Measurements from ENCODE around the gene HSPG2. TPM values are rescaled to one million over a fixed set of nuclear protein-coding genes. Genes with fewer than 3 reads are reported as not detected.

HSPG2 gene
- total and polyA plus RNA-seq, 8 donors: 150 to 434 (median 196) TPM

DNA sequence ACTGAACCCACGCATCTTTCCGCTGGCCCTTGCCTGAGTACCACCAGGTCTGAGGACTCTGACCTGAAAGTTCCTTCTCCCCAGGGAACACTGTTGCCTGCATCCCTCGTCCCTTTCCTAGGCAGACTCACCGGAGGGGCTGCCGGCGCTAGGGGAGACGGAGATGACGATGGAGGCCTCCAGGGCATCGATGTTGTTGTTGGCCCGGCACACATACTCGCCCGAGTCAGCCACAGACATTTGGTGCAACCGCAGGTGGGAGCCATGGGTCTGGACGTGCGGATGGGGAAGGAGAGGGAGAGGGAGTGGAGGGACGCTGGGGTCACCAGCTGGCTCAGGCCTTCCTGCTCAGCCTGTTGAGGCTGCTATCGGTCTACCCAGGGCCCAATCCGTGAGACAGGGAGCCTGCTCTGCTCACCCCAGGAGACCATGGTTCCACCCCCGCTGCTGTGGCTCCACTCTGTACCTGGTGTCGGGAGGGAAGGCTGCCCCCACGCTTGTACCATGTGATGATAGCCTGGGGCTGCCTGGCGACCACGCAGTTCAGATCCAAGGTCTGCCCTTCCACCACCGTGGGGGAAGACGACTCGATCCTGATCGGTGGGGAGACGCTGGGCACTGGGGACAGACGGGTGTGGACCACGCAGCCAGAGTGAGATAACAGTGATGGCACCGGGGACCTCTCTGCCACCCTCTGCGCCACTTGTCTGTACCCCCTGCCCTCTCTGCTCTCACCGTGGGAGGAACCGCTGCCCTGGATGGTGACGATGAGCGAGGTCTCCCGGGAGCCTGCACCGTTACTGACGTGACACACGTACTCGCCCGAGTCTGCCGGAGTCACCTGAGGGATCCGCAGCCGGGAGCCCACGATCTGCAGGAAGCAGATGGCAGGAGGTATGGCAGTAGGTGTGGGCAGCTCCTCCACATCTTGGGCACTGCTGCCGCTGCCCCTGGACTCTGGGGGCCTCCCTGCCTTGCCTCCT is 89.6 kb downstream of the HSPG2 start:
- intact Hi-C loops (cut with DNase I): no loop called here
- Histone ChIP-seq H3K27me3 (no peaks in the 10 kb centered on the region), H3K27ac (no peak overlapping the region), H3K4me3 (no peak overlapping the region), H3K36me3 (peaks cover 0 to 99% of the 10 kb centered on the region in 2 donors), H3K9me3 (no peaks in the 10 kb centered on the region), H3K4me1 (no peaks in the 10 kb centered on the region)
- DNase-seq (peak in 1 of 4 donors; percentile 75), ATAC-seq (no peak)
- no peak for TF ChIP-seq CTCF (IDR thresholded peaks at IDR 0.05)

DNA sequence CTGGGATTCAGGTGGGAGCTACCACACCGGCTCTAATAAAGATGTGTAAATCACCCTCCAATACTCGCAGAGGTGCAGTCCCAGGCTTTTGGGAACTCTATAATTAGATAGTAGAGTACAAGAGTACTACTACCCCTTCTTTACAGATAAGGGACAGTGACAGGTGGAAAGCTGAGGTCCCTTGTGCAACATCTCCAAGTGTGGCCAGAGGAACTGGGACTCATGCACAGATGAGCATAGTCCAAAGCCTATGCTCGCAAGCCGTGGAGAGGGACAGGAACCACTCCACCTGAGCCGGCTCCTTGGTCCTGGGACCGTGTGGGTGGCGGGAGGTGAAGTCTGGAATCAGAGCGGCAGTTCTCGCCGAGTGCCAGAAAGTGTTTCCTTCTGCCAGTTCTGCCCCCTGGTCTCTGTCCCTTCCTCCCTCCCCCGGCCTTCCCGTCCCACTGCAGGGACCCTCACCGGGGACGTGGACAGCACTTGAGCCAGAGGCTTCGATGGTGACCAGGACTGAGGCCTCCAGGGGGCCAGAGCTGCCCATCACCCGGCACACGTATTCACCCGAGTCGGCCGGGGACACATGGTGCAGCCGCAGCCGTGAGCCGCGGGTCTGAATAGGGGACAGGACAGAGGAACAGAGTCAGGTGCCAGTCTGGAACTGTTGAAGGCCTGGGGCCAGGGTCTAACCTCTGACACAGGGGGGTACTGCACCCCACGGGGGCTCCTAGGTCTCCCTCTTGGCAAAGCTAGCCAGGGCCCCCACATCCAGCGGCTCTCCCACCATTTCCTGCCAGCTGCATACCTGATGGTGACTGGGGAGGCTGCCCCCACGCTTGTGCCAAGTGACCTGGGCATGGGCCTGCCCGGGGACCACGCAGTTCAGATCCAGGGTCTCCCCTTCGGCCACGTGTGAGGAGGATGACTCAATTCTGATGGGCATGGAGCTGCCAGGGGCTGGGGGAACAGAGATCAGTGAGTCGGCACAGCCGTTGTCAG is 91.2 kb downstream of the HSPG2 start:
- peaks cover 0 to 99% of the 10 kb centered on the region in 2 donors for H3K36me3 ChIP-seq
- no peak overlapping the region for H3K27ac ChIP-seq
- no peaks in the 10 kb centered on the region for H3K9me3 ChIP-seq
- ATAC-seq (no peak), DNase-seq (peak in 1 of 4 donors; percentile 68)
- no peaks in the 10 kb centered on the region for H3K4me1 ChIP-seq
- intact Hi-C loops (cut with DNase I): no loop called here
- no peaks in the 10 kb centered on the region for H3K27me3 ChIP-seq
- no peak overlapping the region for H3K4me3 ChIP-seq
- TF ChIP-seq CTCF (IDR thresholded peaks at IDR 0.05): no peak

DNA sequence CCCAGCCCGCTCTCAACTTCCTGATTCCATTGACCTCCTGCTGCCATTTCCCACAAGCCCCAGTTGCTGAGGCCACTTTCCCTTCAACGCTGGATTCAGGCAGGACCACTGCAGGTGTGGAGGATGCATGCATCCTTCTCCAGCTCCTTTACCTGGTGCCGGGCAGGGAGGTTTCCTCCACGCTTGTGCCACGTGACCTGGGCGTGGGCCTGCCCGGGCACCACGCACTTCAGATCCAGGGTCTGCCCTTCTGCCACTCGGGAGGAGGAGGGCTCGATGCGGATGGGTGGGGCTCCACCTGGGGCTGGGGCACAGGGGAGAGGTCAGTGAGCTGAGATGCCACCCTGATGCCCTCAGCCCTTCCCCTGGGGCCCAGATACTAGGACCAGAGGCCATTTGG is 93.1 kb downstream of the HSPG2 start:
- H3K9me3 ChIP-seq: no peaks in the 10 kb centered on the region
- no peak for TF ChIP-seq CTCF (IDR thresholded peaks at IDR 0.05)
- intact Hi-C loops (cut with DNase I): no loop called here
- peaks cover 0 to 97% of the 10 kb centered on the region in 2 donors for H3K36me3 ChIP-seq
- H3K4me3 ChIP-seq: no peak overlapping the region
- DNase-seq: peak in 1 of 4 donors; percentile 63
- no peaks in the 10 kb centered on the region for H3K27me3 ChIP-seq
- H3K27ac ChIP-seq: no peak overlapping the region
- ATAC-seq: no peak
- H3K4me1 ChIP-seq: no peaks in the 10 kb centered on the region

DNA sequence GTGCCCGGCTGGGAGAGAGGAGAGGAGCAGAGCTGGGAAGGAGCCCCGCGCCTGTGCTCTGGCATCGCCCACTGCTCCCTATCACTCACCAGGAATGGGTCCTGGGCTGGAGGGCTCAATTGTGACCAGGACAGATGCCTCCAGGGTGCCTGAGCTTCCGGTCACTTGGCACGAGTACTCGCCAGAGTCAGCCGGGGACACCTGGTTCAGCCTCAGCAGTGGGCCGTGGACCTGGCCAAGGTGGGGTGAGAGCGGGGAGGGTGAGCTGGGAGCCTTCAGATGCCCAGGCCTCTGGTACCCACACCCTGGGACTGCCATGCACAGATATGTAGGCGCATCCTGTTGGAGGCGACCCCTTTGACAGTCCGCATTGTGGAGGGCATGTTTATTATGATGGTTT is 93.9 kb downstream of the HSPG2 start:
- H3K36me3 ChIP-seq: peaks cover 0 to 97% of the 10 kb centered on the region in 2 donors
- DNase-seq (no peak), ATAC-seq (no peak)
- H3K27ac ChIP-seq: no peak overlapping the region
- intact Hi-C loops (cut with DNase I): no loop called here
- H3K27me3 ChIP-seq: no peaks in the 10 kb centered on the region
- no peaks in the 10 kb centered on the region for H3K4me1 ChIP-seq
- H3K4me3 ChIP-seq: no peak overlapping the region
- TF ChIP-seq CTCF (IDR thresholded peaks at IDR 0.05): no peak
- no peaks in the 10 kb centered on the region for H3K9me3 ChIP-seq

Measured in left lung (tissue), 10 donors.